ENCODE data around the gene PIGS. TPM values are rescaled to one million over a fixed set of nuclear protein-coding genes. Genes with fewer than 3 reads are reported as not detected.

The PIGS gene
- total RNA-seq, 4 donors from 2014 or later, result 34.9 to 86.7 (median 46.9) TPM

DNA sequence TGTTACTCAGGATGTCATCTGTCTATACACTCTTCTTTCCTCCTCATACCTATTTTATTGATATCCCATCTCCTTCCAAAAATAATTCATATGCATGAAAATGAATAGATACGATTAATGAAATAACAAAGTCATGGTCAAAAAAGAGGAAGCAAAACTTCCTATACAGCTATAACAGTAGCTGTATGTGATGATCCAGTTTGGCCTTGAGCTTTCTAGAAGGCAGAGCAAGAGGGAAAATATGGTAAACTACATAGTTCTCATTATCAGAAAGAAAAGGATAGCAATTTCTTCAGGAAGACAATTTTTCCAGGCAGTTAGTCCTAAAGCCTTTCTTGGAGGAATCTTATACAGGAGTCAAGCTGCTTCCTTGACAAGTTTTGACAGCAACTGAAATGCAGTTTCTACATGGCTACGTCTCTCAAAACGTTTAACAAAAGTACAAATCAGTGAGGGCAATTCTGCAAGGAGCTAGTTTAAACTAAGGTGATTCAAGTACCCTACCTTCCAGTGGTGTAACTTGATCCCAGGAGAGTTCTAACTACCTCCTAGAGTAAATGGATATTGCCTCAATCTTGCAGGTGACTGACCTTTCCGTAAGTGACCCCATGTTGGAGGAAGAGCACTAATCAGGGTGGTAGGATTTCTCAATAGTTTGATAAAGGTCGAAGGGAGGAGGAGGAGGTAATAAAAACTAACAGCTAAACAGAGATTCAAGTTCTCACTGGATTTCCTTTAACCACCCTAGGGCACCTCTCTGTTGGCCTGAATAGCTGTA is 26.5 kb upstream of the PIGS start:
- no peak for TF ChIP-seq CTCF (IDR thresholded peaks at IDR 0.05; ENCODE audit: low read depth)

DNA sequence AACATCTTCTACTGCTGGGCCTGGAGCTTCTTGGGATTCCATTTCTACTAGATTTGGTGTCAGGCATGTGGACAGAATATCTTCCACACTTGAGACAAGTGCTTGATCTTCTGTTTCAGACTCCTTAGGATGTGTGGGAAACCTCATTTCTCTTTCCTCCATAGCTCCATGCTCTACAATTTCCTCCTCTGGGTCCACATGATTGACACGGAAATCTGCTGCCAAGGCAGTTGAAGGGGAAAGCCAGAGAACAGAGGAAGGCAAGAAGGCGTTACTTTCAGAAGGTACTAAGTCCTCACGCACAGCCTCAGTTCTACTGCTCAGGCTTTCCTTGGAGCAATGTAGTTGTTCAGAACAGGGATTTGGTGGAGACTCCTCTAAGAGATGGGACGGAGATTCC is 20.9 kb upstream of the PIGS start:
- no peak for TF ChIP-seq CTCF (IDR thresholded peaks at IDR 0.05; ENCODE audit: low read depth)

GRCh38 chr17:28585851-28586250 is 14.5 kb upstream of the PIGS start:
- no peak for TF ChIP-seq CTCF (IDR thresholded peaks at IDR 0.05; ENCODE audit: low read depth)

DNA sequence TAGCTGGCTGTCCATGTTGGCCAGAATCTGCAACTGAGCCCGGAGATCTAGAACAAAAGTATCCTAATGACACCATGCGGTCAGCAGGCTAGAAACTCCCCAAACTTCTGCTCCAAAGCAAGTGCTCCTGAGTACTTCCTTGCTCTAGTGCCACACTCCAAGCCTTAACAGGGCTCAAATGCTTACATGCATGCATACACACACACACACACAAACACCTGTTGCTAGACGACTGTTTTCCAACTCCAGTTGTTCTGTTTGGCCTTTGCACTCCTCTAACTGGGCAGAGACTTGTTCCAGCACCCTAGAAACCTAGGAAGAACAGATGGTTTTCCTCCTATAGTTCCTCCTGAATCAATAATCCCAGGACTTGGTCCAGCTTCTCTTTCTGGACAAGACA is 13.1 kb upstream of the PIGS start:
- no peak for TF ChIP-seq CTCF (IDR thresholded peaks at IDR 0.05; ENCODE audit: low read depth)

- TF ChIP-seq CTCF (IDR thresholded peaks at IDR 0.05; ENCODE audit: low read depth), result no peak
Measured at GRCh38 chr17:28582513-28582912, 11.2 kb upstream of the PIGS start.

DNA sequence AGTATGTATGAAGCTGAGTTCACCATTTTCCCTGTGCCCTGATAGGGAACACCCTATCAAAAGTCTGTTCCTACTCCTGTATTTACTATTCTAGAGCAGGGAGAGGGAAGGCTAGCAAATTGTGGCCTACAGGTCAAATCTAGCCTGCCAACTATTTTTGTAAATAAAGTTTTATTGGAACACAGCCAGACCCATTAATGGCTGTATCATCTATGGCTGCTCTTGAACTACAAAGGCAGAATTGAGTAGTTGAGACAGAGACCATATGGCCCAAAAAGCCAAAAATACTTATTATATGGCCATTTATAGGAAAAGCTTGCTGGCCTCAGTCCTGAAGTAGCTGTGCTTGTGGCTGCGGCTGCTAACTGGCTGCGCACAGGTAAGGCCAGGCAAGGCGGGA is 9.6 kb upstream of the PIGS start:
- TF ChIP-seq CTCF (IDR thresholded peaks at IDR 0.05; ENCODE audit: low read depth), result no peak

DNA sequence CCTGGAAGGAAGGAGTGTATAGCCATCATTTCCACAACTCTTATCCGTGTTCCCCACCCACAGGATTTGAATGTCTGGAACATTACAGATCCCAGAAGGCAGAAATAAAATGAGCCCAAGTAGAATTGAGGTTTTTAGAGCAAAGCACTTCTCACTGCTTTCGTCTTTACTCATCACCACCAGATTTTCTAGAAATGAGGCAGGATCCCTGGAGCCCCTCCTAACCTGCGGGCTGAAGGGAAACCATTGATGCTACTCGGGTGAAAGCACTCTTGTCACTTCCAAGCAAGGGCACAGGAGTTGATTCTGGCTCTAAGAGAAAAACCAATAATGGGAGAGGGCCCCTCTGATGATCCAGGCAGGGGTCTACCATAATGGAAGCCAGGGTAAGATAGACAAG is 8.2 kb upstream of the PIGS start:
- TF ChIP-seq CTCF (IDR thresholded peaks at IDR 0.05; ENCODE audit: low read depth), result no peak

Data from subcutaneous adipose tissue (tissue), 4 donors.